Right lobe of liver (tissue), 6 donors: ENCODE measurements around the gene PPOX. TPM values are rescaled to one million over a fixed set of nuclear protein-coding genes. Genes with fewer than 3 reads are reported as not detected.

Experiments
- ATAC-seq, 4 donors: fragments of 200-7000 bp; cut with Tn5 transposase; one replicate each; pipeline ENCODE4 v1.9.1; 2020; ENCODE audit warnings: mild to moderate bottlenecking in 4 of 4, moderate library complexity in 4 of 4
- DNase-seq, 3 donors: peaks; one replicate each; pipeline ENCODE4 v3.0.0-alpha.2; 2020
- H3K27ac ChIP-seq, 3 donors: fragments of 200-600 bp; one replicate each; pipeline ENCODE4 v1.8.0; 2022
- H3K27me3 ChIP-seq, 2 donors: fragments of 200-600 bp; one replicate each; pipeline ENCODE4 v1.8.0; 2022
- H3K36me3 ChIP-seq, 4 donors: fragments of 200-600 bp; sonication (generic) in 1 of 4; one replicate each; pipeline versions ENCODE4 v1.5.1 to v1.8.0; 2017 to 2022; ENCODE audit warnings: control low read depth in 1 of 4
- H3K4me1 ChIP-seq, 4 donors: fragments of 200-600 bp; sonication (generic) in 1 of 4; one replicate each; pipeline versions ENCODE4 v1.5.1 to v1.8.0; 2017 to 2022; ENCODE audit warnings: control low read depth in 1 of 4
- H3K4me3 ChIP-seq, 3 donors: fragments of 200-600 bp; one replicate each; pipeline ENCODE4 v1.8.0; 2022
- H3K9me3 ChIP-seq, 4 donors: fragments of 200-600 bp; sonication (generic) in 1 of 4; one replicate each; pipeline versions ENCODE4 v1.5.1 to v1.8.0; 2017 to 2022; ENCODE audit warnings: control low read depth in 1 of 4
- POLR2A ChIP-seq: fragments of 450-650 bp; IDR thresholded peaks from one replicate; pipeline ENCODE4 v1.6.1; 2017; ENCODE audit warnings: antibody characterized with exemption, mild to moderate bottlenecking
- WGBS: methylation state at CpG from one replicate; pipeline ENCODE4 v1.1.6; 2018; ENCODE audit warnings: low coverage, low lambda C conversion rate; ENCODE audit not compliant: insufficient coverage; ENCODE audit errors: missing lambda C conversion rate; 5-methylcytosine and 5-hydroxymethylcytosine counted together
- intact Hi-C, 2 donors: fragments of 100-400 bp; cut with DNase I; formaldehyde crosslinking; loops; one replicate each; pipeline versions ENCODE4 v1.11.2 to v1.14.1; 2022
- total RNA-seq, 6 experiments: library from RNA; depleted of rRNA in 2 of 6; stranded (reverse); fragments of >200 nt in 2 of 6; fragmentation: NEBNext Ultra II Directional in 3 of 6; extraction: Animal tissue kit (Norgen Biotek cat#: 25700) in 3 of 6; gene quantifications; one replicate each; pipeline versions ENCODE4 v1.1.0 to v1.2.4, GENCODE V29; 2016 to 2023
- TF ChIP-seq, protein P1 (sequence below), 4 donors: fragments of 200-600 bp in 3 of 4; fragments of 450-650 bp in 1 of 4; IDR thresholded peaks; one replicate each; pipeline versions ENCODE4 v1.5.1 to v1.8.0; 2016 to 2022; ENCODE audit warnings: antibody characterized with exemption in 4 of 4, mild to moderate bottlenecking in 2 of 4
- donor health status: DM: no; HTN: yes; CAD: no.
- donor health status: DM: no; HTN: no; CAD: no.
- donor health status: DM: no; HTN: no; CAD: no.
- donor health status: DM: no; HTN: yes; CAD: no.
- donor health status: DM: no; HTN: yes; CAD: no.

PPOX gene
- total RNA-seq, 6 experiments from 2014 or later: 7.6 to 14.3 (median 9.5) TPM

DNA sequence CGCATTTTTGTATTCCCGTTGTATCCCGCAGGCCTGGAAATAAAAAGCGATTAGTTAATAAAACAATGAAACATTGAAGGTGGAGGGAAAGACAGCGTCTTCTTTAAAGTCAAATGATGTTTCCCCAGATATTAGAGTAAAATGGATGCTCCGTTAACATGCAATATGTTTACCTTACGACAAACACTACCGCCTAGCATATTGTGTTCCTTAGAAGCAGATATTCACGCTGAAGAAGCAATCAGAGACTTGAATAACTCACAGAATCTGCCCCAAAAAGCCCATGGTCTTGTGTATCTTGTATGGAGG, 11.7 kb downstream of the PPOX start:
- H3K36me3 ChIP-seq: peaks cover 0 to 22% (median 6%) of the 10 kb centered on the region in 4 donors
- intact Hi-C loops: no loop called here
- peak overlapping the region; percentile 71 to 86 (median 80) for H3K27ac ChIP-seq
- WGBS: 21% methylated on average over 9 of the region's 9 CpGs
- DNase-seq (no peak), ATAC-seq (peak in 1 of 4 donors; percentile 1)
- H3K4me3 ChIP-seq: peak overlapping the region in 2 of 3 donors; percentile 72 to 93
- H3K4me1 ChIP-seq: peaks cover 0 to 22% (median 4%) of the 10 kb centered on the region in 4 donors
- TF ChIP-seq, protein P1, sequence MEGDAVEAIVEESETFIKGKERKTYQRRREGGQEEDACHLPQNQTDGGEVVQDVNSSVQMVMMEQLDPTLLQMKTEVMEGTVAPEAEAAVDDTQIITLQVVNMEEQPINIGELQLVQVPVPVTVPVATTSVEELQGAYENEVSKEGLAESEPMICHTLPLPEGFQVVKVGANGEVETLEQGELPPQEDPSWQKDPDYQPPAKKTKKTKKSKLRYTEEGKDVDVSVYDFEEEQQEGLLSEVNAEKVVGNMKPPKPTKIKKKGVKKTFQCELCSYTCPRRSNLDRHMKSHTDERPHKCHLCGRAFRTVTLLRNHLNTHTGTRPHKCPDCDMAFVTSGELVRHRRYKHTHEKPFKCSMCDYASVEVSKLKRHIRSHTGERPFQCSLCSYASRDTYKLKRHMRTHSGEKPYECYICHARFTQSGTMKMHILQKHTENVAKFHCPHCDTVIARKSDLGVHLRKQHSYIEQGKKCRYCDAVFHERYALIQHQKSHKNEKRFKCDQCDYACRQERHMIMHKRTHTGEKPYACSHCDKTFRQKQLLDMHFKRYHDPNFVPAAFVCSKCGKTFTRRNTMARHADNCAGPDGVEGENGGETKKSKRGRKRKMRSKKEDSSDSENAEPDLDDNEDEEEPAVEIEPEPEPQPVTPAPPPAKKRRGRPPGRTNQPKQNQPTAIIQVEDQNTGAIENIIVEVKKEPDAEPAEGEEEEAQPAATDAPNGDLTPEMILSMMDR (IDR thresholded peaks at IDR 0.05): no peak
- no peak for TF ChIP-seq POLR2A
- no peaks in the 10 kb centered on the region for H3K27me3 ChIP-seq
- H3K9me3 ChIP-seq: no peaks in the 10 kb centered on the region

DNA sequence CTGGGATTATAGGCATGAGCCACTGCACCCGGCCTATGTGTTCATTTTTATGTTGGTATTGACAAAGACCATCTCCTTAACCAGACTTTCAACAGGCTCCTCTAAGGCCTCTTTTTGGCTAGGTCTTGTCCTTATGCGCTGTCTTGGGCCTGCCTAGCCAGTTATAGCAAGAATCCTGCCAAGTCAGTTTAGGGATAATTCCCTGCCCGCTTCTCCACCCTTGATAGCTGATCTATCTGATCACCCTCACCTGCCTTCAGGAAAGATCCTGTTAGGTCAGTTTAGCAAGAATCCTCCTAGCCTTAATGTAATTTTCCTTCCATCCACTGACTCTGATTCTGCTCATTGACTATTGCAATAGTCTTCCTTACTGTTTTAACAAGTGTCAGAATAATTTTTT, 13.5 kb downstream of the PPOX start:
- Histone ChIP-seq H3K27ac (no peak overlapping the region), H3K9me3 (no peaks in the 10 kb centered on the region), H3K27me3 (no peaks in the 10 kb centered on the region), H3K4me1 (peaks cover 0 to 18% (median 2%) of the 10 kb centered on the region in 4 donors), H3K36me3 (peaks cover 0 to 5% (median 1%) of the 10 kb centered on the region in 4 donors), H3K4me3 (no peak overlapping the region)
- ATAC-seq (no peak), DNase-seq (peak in 1 of 3 donors; percentile 1)
- no peak for TF ChIP-seq POLR2A
- TF ChIP-seq, protein P1 (IDR thresholded peaks at IDR 0.05): no peak
- WGBS: 100% methylated on average over 3 of the region's 3 CpGs
- intact Hi-C loops: no loop called here

DNA sequence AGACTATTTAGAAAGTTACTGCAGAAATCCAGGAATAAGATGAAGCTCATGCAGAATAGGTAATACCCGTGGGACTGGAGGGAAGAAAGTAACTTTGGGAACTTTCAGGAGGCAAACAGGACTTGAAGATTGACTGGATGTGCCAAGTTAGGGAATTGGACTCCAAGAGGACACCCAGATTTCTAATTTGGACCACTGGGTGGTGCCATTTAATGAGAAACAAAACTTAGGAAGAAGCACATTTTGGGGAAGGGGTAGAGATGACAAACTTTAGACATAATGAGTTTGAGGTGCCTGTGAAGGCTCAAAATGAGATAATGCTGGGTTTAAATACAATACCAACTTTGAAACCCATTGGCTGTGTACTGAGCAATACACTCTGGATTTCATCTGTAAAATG, 14.4 kb downstream of the PPOX start:
- no peak for ATAC-seq
- H3K27ac ChIP-seq: no peak overlapping the region
- H3K36me3 ChIP-seq: no peaks in the 10 kb centered on the region
- H3K4me1 ChIP-seq: peaks cover 0 to 18% (median 2%) of the 10 kb centered on the region in 4 donors
- no peaks in the 10 kb centered on the region for H3K27me3 ChIP-seq
- no peaks in the 10 kb centered on the region for H3K9me3 ChIP-seq
- intact Hi-C loops: no loop called here
- no peak for TF ChIP-seq POLR2A
- TF ChIP-seq, protein P1 (IDR thresholded peaks at IDR 0.05): peak in 3 of 4 donors; percentile 21 to 40 (median 40)
- no peak overlapping the region for H3K4me3 ChIP-seq
- WGBS: 36% methylated on average over 1 of the region's 1 CpG
- DNase-seq: no peak

DNA sequence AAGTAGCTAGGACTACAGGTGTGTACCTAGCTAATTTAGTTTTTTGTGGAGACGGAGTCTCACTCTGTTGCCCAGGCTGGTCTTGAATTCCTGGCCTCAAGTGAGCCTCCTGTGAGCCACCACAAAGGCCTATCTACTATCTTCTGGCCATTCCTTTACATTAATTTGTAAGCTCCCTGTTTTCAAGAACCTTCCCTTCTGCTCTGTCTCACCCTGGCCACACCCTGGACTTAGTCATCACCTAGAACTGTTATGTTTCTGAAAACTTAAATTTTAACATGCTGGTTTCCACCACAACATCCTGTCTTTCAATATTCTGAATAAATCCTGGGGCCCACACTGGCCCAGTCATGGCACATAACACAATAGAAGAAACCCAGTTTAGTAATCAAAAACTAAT, 16.0 kb downstream of the PPOX start:
- intact Hi-C loops: no loop called here
- Histone ChIP-seq H3K4me3 (no peak overlapping the region), H3K27me3 (no peaks in the 10 kb centered on the region), H3K4me1 (peaks cover 0 to 18% (median 2%) of the 10 kb centered on the region in 4 donors), H3K9me3 (no peaks in the 10 kb centered on the region), H3K36me3 (no peaks in the 10 kb centered on the region), H3K27ac (peak overlapping the region in 1 of 3 donors; percentile 47)
- TF ChIP-seq, protein P1 (IDR thresholded peaks at IDR 0.05): no peak
- TF ChIP-seq POLR2A: no peak
- DNase-seq (peak in 2 of 3 donors; percentile 5 to 8), ATAC-seq (no peak)
- WGBS: no CpG with 5 or more reads among the region's 1 CpG

DNA sequence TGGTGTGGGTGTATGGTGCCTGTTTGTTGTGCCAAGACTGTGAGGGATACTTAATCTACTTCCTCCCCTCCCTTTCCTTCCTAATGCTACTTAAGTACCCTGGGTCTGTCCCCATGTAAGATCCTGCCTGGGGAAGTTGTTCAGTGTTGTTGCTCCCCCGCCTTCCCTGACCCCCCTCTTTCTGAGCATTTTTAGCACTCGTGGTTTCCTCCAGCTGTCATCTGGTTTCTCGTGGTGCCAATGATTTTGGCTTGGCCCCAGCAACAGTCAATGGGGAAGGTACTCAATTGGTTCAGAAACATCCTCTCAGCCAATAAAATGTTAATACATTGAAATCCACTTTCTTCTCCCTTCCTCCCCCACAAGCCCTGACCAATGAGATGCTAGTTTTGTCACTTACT, 19.1 kb downstream of the PPOX start:
- peak; percentile 20 for TF ChIP-seq POLR2A
- TF ChIP-seq, protein P1 (IDR thresholded peaks at IDR 0.05): no peak
- no peaks in the 10 kb centered on the region for H3K27me3 ChIP-seq
- ATAC-seq: peak; percentile 80 to 88 (median 82)
- no peaks in the 10 kb centered on the region for H3K36me3 ChIP-seq
- peak; percentile 69 to 73 (median 70) for DNase-seq
- no peak overlapping the region for H3K4me3 ChIP-seq
- WGBS: 15% methylated on average over 3 of the region's 3 CpGs
- peaks cover 0 to 9% (median 0%) of the 10 kb centered on the region in 4 donors for H3K4me1 ChIP-seq
- peak overlapping the region; percentile 24 to 75 (median 56) for H3K27ac ChIP-seq
- no peaks in the 10 kb centered on the region for H3K9me3 ChIP-seq
- intact Hi-C loops: no loop called here
